Activated CD4-positive, CD25-positive, alpha-beta regulatory T cell treated with anti-CD3 and anti-CD28 coated beads, Interleukin-2, amount 50 U/mL, for 16 hours (primary cell): ENCODE measurements around the gene SLC26A8.
"Not testable (repeated sequence)": the region's sequence is repeated elsewhere in the genome, so short reads cannot be mapped to it uniquely, and the experiment has no call there.

Experiments used
- DNase-seq: peaks from one replicate; pipeline ENCODE4 v3.0.0-alpha.2; 2020; ENCODE audit warnings: low read depth, low spot score

SLC26A8 gene

DNA sequence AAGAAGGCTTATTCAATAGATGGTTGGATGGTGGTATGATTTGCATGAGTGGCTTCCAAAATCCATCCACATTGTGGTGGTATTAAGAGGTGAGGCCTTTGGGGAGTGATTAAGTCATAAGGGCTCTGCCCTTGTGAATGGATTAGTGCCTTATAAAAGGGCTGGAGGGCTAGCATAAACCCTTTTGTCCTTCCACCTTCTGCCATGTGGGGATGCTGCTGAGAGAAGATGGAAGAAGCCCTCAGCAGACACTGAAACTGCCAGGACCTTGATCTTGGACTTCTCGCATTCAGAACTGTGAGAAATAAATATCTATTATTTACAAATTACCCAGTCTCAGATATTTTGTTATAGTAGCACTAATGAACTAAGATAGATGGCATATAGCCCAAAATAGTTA, 75.7 kb downstream of the SLC26A8 start:
- no peak for DNase-seq

DNA sequence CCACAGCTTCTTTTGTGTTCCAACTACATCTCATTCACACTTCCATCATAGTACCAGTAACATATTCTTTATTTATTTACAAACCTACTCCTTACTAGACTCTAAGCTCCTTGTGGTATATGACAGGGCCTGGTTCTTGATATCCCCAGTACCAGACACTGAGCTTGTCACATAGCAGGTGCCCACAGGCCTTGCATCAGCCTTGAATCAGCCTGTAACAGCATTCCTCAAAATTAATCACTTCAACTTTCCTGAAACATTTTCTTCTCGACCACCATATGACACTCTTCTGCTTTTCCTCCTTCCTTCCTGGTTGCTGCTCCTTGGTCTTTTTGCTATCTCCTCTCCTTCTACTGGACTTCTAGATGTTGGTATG, 78.8 kb downstream of the SLC26A8 start:
- DNase-seq, result no peak

DNA sequence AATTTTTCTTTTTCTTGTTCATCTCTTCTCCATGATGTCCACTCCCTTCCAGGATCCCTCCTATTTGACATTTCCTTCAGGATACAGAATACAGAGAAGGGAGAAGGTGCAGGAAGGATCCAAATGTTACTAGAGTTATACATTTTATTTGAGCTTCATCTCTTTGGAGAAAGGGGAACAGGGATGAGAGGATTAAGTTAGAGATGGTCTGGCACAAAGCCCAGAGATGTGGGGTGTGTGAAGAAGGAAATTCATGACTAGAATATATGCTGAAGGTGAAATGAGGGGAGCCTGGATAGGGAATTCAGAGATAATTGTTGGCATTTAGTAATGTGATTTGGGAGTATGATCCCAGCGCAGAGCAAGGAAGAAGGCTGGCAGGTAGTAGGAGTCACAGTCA, 81.1 kb downstream of the SLC26A8 start:
- DNase-seq, result no peak

DNA sequence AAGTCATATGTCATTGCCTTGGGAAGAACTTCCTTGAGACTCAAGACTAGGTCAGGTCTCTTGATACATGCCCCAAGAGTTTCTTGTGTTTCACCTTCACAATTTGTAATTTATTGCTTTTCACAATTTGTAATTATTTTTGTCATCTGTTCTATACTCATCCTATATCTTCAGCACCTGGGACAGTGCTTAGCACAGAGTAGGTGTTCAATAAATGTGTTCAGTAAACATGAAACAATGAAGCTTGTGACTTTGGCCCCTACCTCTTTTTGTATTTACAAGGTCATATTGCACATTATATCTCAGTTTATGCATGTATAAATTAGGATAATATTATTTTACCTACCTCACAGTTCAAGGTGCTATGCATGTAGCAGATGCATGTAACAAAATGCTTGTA, 82.1 kb downstream of the SLC26A8 start:
- DNase-seq, result no peak

DNA sequence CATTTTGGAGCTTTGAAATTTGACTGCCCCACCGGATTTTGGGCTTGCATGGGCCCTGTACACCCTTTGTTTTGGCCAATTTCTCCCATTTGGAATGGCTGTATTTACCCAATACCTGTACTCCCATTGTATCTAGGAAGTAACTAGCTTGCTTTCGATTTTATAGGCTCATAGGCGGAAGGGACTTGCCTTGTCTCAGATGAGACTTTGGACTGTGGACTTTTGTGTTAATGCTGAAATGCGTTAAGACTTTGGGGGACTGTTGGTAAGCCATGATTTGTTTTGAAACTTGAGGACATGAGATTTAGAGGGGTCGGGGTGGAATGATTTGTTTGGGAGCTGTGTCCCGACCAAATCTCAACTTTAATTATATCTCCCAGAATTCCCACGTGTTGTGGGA, 83.3 kb downstream of the SLC26A8 start:
- not testable (repeated sequence) for DNase-seq

DNA sequence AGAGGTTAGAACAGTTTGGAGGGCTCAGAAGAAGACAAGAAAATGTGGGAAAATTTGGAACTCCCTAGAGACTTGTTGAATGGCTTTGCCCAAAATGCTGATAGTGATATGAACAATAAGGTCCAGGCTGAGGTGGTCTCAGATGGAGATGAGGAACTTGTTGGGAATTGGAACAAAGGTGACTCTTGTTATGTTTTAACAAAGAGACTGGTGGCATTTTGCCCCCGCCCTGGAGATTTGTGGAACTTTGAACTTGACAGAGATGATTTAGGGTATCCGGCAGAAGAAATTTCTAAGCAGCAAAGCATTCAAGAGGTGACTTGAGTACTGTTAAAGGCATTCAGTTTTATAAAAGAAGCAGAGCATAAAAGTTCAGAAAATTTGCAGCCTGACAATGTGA, 84.4 kb downstream of the SLC26A8 start:
- DNase-seq, result not testable (repeated sequence)

DNA sequence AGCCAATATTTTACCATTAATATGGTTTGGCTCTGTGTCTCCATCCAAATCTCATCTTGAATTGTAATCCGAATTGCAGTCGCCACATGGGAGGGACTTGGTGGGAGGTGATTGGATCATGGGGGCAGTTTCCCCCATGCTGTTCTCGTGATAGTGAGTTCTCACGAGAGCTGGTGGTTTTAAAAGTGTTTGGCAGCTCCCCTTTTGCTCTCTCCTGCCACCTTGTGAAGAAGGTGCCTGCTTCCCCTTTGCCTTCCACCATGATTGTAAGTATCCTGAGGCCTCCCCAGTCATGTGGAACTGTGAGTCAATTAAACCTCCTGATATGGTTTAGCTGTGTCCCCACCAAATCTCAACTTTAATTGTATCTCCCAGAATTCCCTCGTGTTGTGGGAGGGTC, 85.2 kb downstream of the SLC26A8 start:
- not testable (repeated sequence) for DNase-seq

DNA sequence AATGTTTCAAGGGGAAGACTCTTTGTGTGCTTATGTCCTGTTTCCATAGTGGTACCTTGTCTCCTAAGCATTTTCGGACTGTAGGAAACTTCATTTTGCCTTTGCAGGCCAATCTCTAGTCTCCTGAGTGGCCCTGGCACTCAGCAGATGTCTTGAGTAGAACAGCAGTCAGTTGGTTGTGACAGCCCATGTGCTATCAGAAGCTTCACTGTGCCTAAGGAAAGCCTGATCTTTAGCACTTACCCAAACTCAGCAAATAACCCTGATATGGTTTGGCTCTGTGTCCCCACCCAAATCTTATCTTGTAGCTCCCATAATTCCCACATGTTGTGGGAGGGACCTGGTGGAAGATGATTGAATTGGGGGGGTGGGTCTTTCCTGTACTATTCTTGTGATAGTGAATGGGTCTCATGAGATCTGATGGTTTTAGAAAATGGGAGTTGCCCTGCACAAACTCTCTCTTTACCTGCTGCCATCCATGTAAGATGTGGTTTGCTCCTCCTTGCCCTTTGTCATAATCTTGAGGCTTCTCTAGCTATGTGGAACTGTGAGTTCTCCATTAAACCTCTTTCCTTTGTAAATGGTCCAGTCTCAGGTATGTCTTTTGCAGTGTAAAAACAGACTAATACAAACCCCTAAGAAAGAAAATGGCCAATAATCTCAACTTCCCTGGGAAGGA, 87.6 kb downstream of the SLC26A8 start:
- no peak for DNase-seq

DNA sequence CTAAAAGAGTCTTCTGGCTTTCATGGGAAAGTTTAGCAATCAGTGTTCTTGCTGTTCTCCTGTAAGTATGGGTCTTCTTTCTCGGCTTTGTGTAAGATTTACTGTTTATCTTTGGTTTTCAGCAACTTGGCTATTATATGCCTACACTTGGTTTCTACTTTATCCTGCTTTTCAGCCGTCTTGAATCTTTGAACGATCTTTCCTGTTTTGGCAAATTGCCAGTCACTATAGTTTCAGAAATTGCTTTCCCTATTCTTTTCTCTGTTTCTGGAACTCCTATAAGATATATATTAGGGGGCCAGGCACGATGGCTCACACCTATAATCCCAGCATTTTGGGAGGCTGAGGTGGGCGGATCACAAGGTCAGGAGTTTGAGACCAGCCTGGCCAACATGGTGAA, 89.0 kb downstream of the SLC26A8 start:
- no peak for DNase-seq

DNA sequence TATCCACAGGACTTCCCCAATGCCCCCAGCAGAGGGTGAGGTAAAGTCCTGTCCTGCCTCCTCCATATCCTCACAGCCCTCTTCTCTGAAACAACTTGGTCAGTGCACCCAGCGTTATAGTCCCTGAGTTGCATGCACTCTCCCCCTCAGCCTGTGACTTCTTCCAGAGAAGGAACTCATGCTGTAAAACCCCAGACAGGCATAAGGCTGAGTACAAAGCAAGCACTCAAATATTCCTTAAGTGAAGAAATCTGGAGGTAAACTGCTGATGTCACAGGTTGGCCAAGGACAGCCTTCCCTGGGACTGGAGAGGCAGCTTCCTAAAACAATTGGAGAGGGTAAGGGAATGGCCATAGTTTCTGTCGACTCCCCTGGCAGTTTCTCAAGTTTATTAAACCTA, 90.6 kb downstream of the SLC26A8 start:
- DNase-seq, result no peak

DNA sequence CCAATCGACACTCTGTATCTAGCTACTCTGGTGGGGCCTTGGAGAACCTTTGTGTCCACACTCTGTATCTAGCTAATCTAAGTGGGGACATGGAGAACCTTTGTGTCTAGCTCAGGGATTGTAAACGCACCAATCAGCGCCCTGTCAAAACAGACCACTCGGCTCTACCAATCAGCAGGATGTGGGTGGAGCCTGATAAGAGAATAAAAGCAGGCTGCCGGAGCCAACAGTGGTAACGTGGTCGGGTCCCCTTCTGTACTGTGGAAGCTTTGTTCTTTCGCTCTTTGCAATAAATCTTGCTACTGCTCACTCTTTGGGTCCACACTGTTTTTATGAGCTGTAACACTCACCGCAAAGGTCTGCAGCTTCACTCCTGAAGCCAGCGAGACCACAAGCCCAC, 92.6 kb downstream of the SLC26A8 start:
- DNase-seq, result not testable (repeated sequence)

DNA sequence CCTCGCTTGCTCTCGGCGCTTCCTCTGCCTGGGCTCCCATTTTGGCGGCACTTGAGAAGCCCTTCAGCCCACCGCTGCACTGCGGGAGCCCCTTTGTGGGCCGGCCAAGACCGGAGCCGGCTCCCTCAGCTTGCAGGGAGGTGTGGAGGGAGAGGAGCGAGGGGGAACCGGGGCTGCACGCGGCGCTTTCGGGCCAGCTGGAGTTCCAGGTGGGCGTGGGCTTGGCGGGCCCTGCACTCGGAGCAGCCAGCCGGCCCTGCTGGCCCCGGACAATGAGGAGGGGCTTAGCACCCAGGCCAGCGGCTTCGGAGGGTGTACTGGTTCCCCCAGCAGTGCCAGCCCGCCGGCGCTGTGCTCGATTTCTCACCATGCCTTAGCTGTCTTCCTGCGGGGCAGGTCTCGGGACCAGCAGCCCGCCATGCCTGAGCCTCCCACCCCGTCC, 93.3 kb downstream of the SLC26A8 start:
- no peak for DNase-seq

DNA sequence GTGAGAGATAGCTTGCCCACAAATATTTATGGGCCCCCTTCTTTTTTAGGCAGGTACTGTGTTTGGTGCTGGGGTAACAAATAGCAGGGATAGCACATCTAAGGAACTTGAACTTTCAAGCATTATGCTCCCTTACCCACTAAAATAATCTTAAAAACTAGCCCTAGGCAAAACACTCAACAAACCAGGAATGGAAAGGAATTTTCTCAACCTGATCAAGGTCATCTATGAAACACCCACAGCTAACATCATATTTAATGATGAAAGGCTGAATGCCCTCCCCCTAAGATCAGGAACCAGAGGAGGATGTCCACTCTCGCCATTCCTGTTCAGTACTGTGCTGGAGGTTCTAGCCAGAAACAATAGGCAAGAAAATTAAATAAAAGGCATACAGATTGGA, 94.8 kb downstream of the SLC26A8 start:
- no peak for DNase-seq

DNA sequence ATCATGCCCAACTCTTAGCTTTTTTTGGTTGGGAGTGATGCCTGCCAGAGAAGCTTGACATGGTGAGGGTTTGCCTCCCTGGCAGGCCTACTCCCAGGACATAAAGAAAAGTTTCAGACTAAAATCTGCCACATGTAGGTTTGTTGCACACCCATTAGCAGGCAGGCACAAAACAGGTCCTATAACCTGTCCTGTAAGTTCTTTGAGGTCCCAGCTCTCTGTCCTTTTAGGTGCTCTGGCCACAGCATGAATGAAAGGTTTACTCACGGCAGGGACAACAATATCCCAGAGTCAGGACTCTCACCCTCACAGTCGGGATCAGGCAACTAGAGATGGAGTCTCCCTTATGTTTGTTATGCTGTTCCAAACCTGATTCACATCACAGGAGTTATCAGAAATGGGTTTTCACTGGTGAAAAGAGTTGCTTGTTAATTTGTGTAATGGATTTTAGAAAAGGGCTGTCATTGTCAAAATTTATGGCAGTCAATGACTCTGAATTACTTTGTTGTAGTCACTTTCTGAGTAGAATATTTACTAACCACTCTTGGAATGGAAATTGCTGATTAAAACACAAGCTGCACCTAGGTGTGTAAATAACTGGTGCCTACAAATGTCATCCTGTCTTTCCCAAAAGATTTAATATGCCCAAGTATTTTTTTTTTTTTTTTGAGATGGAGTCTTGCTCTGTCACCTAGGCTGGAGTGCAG, 97.8 kb downstream of the SLC26A8 start:
- DNase-seq, result no peak

DNA sequence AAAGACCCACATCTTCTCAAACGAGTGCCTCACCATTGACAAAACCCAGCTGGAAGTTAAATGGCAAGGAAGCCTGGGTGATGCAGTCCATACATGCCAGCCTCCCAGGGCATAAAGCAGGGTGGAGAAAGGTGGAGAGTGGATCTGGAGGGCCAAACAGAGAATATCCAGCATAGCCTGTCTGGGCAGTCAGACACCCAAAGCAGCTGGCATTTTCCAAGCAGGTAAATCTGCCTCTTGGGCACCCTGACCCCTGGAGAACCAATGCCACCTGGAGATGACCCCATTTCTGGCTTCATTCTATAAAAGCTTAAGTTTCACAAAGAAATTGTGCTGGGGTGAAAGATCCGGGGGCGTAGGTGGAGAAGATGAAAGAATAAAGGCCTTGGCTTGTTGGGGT, 98.5 kb downstream of the SLC26A8 start:
- no peak for DNase-seq

DNA sequence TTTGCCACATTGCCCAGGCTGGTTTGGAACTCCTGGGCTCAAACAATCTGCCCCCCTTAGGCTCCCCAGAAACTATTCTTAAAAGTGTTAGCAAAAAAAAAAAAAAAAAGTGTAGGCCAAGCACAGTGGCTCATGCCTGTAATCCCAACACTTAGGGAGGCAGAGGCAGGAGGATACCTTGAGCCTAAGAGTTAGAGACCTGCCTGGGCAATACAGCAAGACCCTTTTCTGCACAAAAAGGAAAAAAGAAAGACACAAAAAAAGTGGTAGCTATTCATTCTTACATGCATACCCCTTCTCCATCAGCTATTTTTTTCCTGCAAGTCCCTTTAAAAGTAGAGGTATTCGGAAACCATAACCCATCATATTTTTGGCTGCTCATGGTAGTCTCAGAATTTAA, 100.3 kb downstream of the SLC26A8 start:
- DNase-seq, result no peak

DNA sequence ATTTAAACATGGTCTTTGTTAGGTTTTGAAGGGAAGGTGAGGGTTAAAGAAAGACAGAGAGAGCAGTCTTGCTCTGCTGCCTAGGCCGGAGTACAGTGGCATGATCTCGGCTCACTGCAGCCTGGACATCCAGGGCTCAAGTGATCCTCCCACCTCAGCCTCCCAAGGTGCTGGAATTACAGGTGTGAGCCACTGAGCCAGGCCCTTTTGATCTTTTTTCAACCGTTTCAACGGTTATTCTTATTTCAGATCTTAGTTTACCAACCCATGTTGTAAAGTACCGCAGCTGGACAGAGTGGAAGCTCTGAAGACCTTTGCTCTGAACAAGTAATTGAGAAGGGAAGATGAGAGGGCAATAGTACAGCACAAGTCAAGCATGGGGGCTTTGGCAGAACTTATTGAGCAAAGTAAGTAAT, 102.3 kb downstream of the SLC26A8 start:
- no peak for DNase-seq

DNA sequence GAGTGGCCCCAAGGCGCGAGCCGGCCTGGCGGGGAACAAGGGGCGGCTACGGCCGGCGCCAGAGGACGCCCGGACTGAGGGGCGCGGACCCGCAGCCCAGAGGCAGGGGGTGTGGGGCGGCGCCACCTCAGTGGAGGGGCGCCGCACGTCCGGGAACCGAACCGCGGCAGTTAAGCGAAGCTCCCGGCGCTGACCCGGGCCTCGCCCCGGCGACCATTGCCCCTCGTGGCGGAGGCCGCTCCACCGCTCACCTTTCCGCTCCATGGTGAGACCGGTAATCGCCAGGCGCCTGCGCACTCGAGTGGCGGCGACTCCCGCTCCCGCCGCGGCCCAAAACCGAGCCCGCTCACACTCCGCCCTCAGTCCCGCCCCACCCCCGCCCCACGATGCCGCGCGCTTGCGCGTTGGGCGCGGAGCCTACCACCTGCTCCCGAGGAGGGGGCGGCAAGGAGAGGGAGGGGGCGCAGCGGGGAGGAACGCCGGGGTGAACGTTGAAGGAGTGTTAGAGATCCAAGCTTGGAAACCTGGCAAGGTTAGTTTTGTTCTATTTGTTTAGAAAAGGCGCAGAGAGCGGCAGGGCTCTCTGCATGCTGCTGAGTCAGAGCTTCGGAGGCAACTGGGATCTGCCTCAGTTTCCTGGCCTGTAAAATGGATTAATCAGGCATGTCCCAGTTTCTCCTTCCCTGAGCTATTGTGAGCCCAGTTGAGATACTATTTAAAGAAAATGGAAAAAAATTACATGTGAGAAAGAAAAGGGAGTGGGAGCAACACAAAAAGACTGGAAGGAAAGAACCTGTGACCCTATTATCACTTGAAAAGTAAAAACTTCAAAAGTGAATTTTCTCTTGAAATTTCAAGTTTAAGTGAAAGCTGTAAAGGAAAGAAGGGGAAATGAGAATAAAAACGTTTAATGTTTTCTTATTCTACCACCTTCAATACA, 103.4 kb downstream of the SLC26A8 start, which contains the start of gene SRPK1:
Gene SRPK1 (minus strand): TSS at position 306 of the 940 bp plus-strand sequence. CDS start 42 bp downstream, at position 264.
- peak; percentile 77 for DNase-seq

DNA sequence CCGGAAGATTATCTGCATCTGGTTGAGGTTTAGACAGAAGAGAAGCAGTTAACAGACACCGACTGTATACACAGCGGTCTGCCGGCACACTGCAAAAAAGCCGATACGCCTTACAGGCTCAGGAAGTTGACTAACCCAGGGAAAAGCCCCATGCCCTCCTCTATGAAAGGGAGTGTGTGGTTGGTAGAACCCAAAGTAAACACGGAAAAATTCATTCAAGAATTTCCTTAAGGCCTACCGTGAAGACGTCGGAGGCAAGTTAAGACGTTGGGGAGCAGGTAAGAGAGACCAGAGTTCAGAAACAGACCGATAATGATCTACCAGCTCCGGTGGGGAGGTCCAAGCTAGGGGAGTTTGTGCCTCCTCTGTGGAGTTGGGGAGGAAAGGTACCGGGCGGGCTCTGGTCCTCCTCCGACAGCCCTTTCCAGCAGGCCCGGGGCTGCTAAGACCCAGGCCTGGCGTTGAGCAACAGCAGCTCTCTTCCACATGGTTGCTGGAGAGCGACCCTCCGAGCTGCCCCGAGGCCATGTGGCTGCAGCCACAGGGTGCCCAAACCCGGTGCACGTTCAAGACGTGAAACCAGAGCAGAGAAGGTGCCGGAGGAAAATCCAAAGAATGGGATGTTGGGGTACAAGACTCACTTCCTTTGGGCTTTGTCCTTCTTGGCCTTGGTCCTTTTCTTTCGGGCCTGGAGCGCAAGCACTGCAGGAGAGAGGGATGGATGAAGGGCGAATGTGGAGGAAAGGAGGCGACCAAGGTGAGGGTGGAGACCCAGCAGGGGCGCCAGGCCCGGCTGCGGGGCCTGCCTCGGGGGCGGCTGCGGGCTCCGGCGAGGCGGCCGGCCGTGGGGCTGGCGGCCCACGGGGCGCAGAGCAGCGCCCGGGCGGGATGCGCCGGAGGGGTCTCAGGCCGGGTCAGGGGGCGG, 104.4 kb downstream of the SLC26A8 start:
- DNase-seq, result peak; percentile 10

DNA sequence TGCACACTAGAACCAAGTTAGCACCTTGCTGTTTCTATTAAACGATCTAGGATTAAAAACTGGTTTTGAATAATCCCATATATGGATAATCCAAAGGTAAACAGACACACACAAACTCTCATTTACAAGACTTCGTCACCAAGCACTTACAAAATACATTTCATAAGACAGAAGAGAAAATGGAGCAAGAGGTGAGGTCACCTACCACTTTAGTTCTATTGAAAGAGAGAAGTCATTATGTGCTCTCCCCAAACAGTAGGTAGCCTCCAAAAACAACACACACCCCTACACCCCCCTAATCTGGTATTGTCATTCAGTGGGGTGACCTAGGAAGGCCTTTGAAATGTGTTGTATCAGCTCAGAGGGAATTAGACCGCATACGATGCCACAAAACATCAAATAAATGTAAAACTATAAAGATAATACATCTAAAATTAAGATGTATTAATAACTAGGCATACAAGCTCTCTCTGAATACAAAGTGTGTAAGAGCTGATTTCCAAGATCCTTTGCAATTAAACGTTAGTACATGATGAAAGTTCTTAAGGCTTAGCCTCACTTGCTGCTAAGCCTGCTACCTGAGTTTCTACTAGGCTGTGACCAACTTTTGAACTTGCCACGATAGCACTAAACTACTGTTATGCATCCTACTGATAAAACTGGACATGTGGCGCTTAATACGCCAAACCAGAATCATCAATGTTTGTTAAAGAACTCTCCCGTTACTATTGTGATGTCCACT, 105.2 kb downstream of the SLC26A8 start:
- DNase-seq, result no peak
